IMR-90 (cell line): ENCODE measurements around the gene NR4A1. TPM values are rescaled to one million over a fixed set of nuclear protein-coding genes. Genes with fewer than 3 reads are reported as not detected.

Experiments used
- ATAC-seq: fragments of 200-7000 bp; cut with Tn5 transposase; 2 replicates; pipeline ENCODE4 v1.9.1; 2020; ENCODE audit warnings: low read depth, mild to moderate bottlenecking, moderate library complexity
- BruUV-seq: library from RNA; stranded (reverse); fragments of 400-500 nt; replicated peaks from 2 replicates; lab custom pipeline; 2021; lab: Mats Ljungman, UMichigan
- CTCF ChIA-PET: fragments of 300-600 bp; formaldehyde crosslinking; extraction: SDS; loops from one replicate; lab custom pipeline; 2021; ENCODE audit warnings: antibody characterized with exemption; lab: Yijun Ruan, JAX
- POLR2A ChIA-PET: fragments of 300-600 bp; sonication (Branson Sonifier 250); formaldehyde crosslinking; loops from one replicate; lab custom pipeline; 2022; ENCODE audit warnings: antibody characterized with exemption; ENCODE audit not compliant: unreplicated experiment; lab: Charles Lee
- DNase-seq: peaks from one replicate; pipeline ENCODE4 v3.0.0; 2013
- H2AFZ ChIP-seq: replicated peaks from 2 replicates; pipeline ENCODE3; 2013; ENCODE audit warnings: low read length, mild to moderate bottlenecking; ENCODE audit not compliant: poor library complexity
- H2AK5ac ChIP-seq: 2 replicates; pipeline ENCODE4 v1.6.1; 2013; ENCODE audit warnings: low read depth, low read length, inconsistent platforms
- H2AK9ac ChIP-seq: replicated peaks from 2 replicates; pipeline ENCODE3; 2013; ENCODE audit warnings: mild to moderate bottlenecking, low read depth, low read length, moderate library complexity; ENCODE audit not compliant: poor library complexity
- H2BK120ac ChIP-seq: 2 replicates; pipeline ENCODE4 v1.6.1; 2013; ENCODE audit warnings: low read depth, low read length, inconsistent platforms
- H2BK15ac ChIP-seq: 3 replicates; pipeline ENCODE4 v1.6.1; 2013; ENCODE audit warnings: low read depth, low read length, inconsistent platforms
- H2BK20ac ChIP-seq: 2 replicates; pipeline ENCODE4 v1.6.1; 2013; ENCODE audit warnings: low read depth, mild to moderate bottlenecking, inconsistent platforms, low read length, moderate library complexity
- H2BK5ac ChIP-seq: 2 replicates; pipeline ENCODE4 v1.6.1; 2013; ENCODE audit warnings: mild to moderate bottlenecking, low read depth, low read length, inconsistent platforms; ENCODE audit not compliant: poor library complexity, severe bottlenecking
- H3K14ac ChIP-seq: replicated peaks from 2 replicates; pipeline ENCODE4 v1.6.1; 2013; ENCODE audit warnings: low read depth, low read length, inconsistent platforms
- H3K18ac ChIP-seq: 2 replicates; pipeline ENCODE4 v1.6.1; 2013; ENCODE audit warnings: low read depth, low read length, control low read depth
- H3K23ac ChIP-seq: 2 replicates; pipeline ENCODE4 v1.6.1; 2013; ENCODE audit warnings: low read depth, low read length, inconsistent platforms
- H3K27ac ChIP-seq: 2 replicates; pipeline ENCODE4 v1.5.1; 2013; ENCODE audit warnings: mild to moderate bottlenecking, control low read depth, low read length; ENCODE audit not compliant: insufficient read depth
- H3K27me3 ChIP-seq: 2 replicates; pipeline ENCODE4 v1.6.1; 2013; ENCODE audit warnings: low read length; ENCODE audit not compliant: control insufficient read depth, insufficient read depth
- H3K36me3 ChIP-seq: 2 replicates; pipeline ENCODE4 v1.6.1; 2013; ENCODE audit warnings: low read length, mixed read lengths; ENCODE audit not compliant: control insufficient read depth, insufficient read depth
- H3K4ac ChIP-seq: 2 replicates; pipeline ENCODE4 v1.6.1; 2013; ENCODE audit warnings: low read depth, low read length, inconsistent platforms
- H3K4me1 ChIP-seq: 2 replicates; pipeline ENCODE4 v1.6.1; 2013; ENCODE audit warnings: low read length, mixed read lengths; ENCODE audit not compliant: control insufficient read depth, insufficient read depth
- H3K4me2 ChIP-seq: 2 replicates; pipeline ENCODE4 v1.6.1; 2013; ENCODE audit warnings: low read depth, mild to moderate bottlenecking, control low read depth, low read length, moderate library complexity
- H3K4me3 ChIP-seq: 2 replicates; pipeline ENCODE4 v1.5.1; 2013; ENCODE audit warnings: low read depth, mild to moderate bottlenecking, control low read depth, low read length, moderate library complexity; ENCODE audit not compliant: insufficient read depth
- H3K56ac ChIP-seq: 2 replicates; pipeline ENCODE4 v1.6.1; 2013; ENCODE audit warnings: low read length, inconsistent platforms; ENCODE audit not compliant: insufficient read depth; ENCODE audit errors: extremely low read depth
- H3K79me1 ChIP-seq, 2 experiments: 2 replicates each; pipeline ENCODE4 v1.6.1; 2013; ENCODE audit warnings: low read length in 2 of 2, inconsistent platforms in 1 of 2, low read depth in 1 of 2
- H3K9ac ChIP-seq: 2 replicates; pipeline ENCODE4 v1.6.1; 2013; ENCODE audit warnings: low read depth, low read length, control low read depth
- H3K9me1 ChIP-seq: 2 replicates; pipeline ENCODE4 v1.6.1; 2013; ENCODE audit warnings: low read length, inconsistent platforms; ENCODE audit not compliant: insufficient read depth
- H3K9me3 ChIP-seq: 2 replicates; pipeline ENCODE4 v1.6.1; 2013; ENCODE audit warnings: low read length; ENCODE audit not compliant: control insufficient read depth, insufficient read depth
- H4K20me1 ChIP-seq: 2 replicates; pipeline ENCODE4 v1.6.1; 2013; ENCODE audit warnings: low read length, inconsistent platforms; ENCODE audit not compliant: insufficient read depth
- H4K5ac ChIP-seq: 2 replicates; pipeline ENCODE4 v1.6.1; 2013; ENCODE audit warnings: mild to moderate bottlenecking, low read depth, low read length, control low read depth
- H4K8ac ChIP-seq, 2 experiments: 2 replicates each; pipeline ENCODE4 v1.6.1; 2013; ENCODE audit warnings: low read depth in 2 of 2, low read length in 2 of 2, control low read depth in 1 of 2, inconsistent platforms in 1 of 2
- H4K91ac ChIP-seq: 2 replicates; pipeline ENCODE4 v1.6.1; 2013; ENCODE audit warnings: low read depth, low read length, inconsistent platforms; ENCODE audit not compliant: insufficient read depth
- BHLHE40 ChIP-seq: fragments of 150-350 bp; IDR thresholded peaks from 2 replicates; pipeline ENCODE4 v1.6.1; 2016; ENCODE audit warnings: mild to moderate bottlenecking, low read depth, low read length
- CEBPB ChIP-seq: IDR thresholded peaks from 2 replicates; pipeline ENCODE4 v1.6.1; 2012; ENCODE audit warnings: low read depth, low read length, improper control_type of control experiment
- MAZ ChIP-seq: IDR thresholded peaks from 2 replicates; pipeline ENCODE4 v1.6.1; 2012; ENCODE audit warnings: low read depth, mild to moderate bottlenecking, low read length, improper control_type of control experiment, moderate library complexity, borderline replicate concordance
- POLR2A ChIP-seq: IDR thresholded peaks from 2 replicates; pipeline ENCODE4 v1.6.1; 2012; ENCODE audit warnings: mild to moderate bottlenecking, low read depth, low read length
- WGBS, 2 experiments: methylation state at CpG; one replicate each; pipeline versions ENCODE4 v1.1.5 to v1.1.7; 2013; ENCODE audit warnings: missing lambda C conversion rate in 2 of 2; ENCODE audit not compliant: insufficient read length in 1 of 2; ENCODE audit errors: extremely low coverage in 2 of 2; 5-methylcytosine and 5-hydroxymethylcytosine counted together
- dilution Hi-C: fragments of 300-500 bp; cut with HindIII; formaldehyde crosslinking; loops from one replicate; pipeline ENCODE4 v1.14.3; 2018; ENCODE audit warnings: low sequenced_read_pairs; ENCODE audit not compliant: unreplicated experiment
- in situ Hi-C: fragments of 300-500 bp; cut with MboI; formaldehyde crosslinking; loops from 3 replicates; pipeline ENCODE4 v1.14.3; 2019; ENCODE audit warnings: low sequenced_read_pairs, inconsistent platforms, mixed read lengths
- intact Hi-C: fragments of 100-400 bp; cut with micrococcal nuclease; formaldehyde crosslinking; loops from 2 replicates; pipeline ENCODE4 v1.10.0; 2022
- polyA plus RNA-seq, 3 experiments: library from polyadenylated mRNA; depleted of rRNA; stranded (reverse); fragments of >200 nt; gene quantifications; 2 replicates each; pipeline ENCODE4 v1.2.3, GENCODE V29; 2012; ENCODE audit warnings: low replicate concordance in 1 of 3
- total RNA-seq: library from RNA; depleted of rRNA; stranded (reverse); fragments of >200 nt; gene quantifications from 2 replicates; pipeline ENCODE4 v1.2.3, GENCODE V29; 2012
- TF ChIP-seq, protein P1 (sequence below): fragments of 150-350 bp; IDR thresholded peaks from 2 replicates; pipeline ENCODE4 v1.6.1; 2017; ENCODE audit warnings: mild to moderate bottlenecking, antibody characterized with exemption, low read length, low read depth
- TF ChIP-seq, protein P2 (sequence below): fragments of 150-350 bp; IDR thresholded peaks from 2 replicates; pipeline ENCODE4 v1.6.1; 2016; ENCODE audit warnings: low read depth, mild to moderate bottlenecking, low read length, moderate library complexity, borderline replicate concordance
- TF ChIP-seq, protein P3 (sequence below): conservative IDR thresholded peaks from 2 replicates; pipeline ENCODE4 v1.5.1; 2012; ENCODE audit warnings: mild to moderate bottlenecking, low read depth, low read length, improper control_type of control experiment

NR4A1 gene
- total and polyA plus RNA-seq, 2 of the 4 experiments (the other 2 are of a cell fraction), result 6.6 to 34.1 TPM

DNA sequence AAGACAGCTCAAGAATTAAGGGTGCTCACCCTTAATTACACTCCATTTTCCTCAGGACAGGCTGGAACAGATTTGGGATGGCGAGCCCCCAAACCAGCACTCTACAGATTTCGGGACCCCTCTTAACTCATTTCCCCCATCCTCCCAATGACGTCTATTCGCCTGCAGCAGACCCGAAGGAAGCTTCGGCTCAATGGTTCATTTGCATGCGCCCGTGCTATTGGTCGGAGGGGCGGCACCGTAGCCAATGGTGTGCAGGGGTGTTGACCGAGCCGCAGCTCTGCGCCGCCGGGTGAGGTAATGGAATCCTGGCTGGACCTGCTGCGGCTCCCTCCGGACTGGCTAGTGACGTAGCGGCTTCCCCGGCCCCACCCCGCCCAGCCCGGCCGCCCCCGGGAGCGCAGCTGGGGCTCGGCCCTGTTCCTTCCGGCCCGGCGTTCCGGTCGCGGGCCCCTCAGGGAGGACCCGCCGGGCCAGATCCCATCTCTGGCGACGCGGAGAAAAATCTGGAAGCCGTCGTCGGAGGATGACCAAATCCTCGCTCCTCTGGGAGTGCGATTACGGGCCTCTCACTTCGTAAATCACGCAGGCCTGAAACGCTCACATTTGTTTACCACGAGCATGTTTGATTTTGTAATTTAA is 18.3 kb upstream of the NR4A1 start:
- peak; percentile 97 for ATAC-seq
- H3K27me3 ChIP-seq, result no peaks in the 10 kb centered on the region
- H3K56ac ChIP-seq, result peak overlapping the region; percentile 53
- peak overlapping the region; percentile 77 for H2AK9ac ChIP-seq
- no peaks in the 10 kb centered on the region for H4K20me1 ChIP-seq
- peak overlapping the region; percentile 65 for H3K9ac ChIP-seq
- H3K14ac ChIP-seq, result peak overlapping the region; percentile 39
- peak overlapping the region; percentile 64; the same call in 1 of the 2 replicates for H2BK120ac ChIP-seq
- WGBS, 2 experiments, result 1% methylated on average over 30 of the region's 48 CpGs; no CpG with 5 or more reads in 1 of the 2 experiments
- H3K27ac ChIP-seq, result peak overlapping the region; percentile 77
- H4K5ac ChIP-seq, result peak overlapping the region; percentile 72
- in situ Hi-C loops (no loop called here), intact Hi-C loops (loop anchor here (2.0 kb wide), 2 partner anchors 38 to 50 kb away; no protein-coding TSS in a partner anchor), dilution Hi-C loops (no loop called here)
- peak overlapping the region; percentile 70 for H3K18ac ChIP-seq
- ChIA-PET CTCF (interaction anchor here (0.6 to 1.6 kb wide), 6 partner anchors 9 to 50 kb away, joined by 3 to 9 read pairs (median 4); partner anchors contain the start of gene NR4A1), POLR2A (interaction anchor here (0.6 to 1.2 kb wide), 5 partner anchors 15 to 974 kb away, joined by 3 to 12 read pairs (median 3); partner anchors contain the start of gene NR4A1)
- peak overlapping the region; percentile 65 for H2BK5ac ChIP-seq
- H3K9me3 ChIP-seq, result no peaks in the 10 kb centered on the region
- H3K4me2 ChIP-seq, result peak overlapping the region; percentile 80
- H2BK15ac ChIP-seq, result 0 out of 3 replicates have a peak overlapping the region, but pooled peaks have one; percentile 41
- peak overlapping the region; percentile 93 for H2AFZ ChIP-seq
- TF ChIP-seq POLR2A (peak; percentile 86), MAZ (peak; percentile 90), BHLHE40 (0 out of 2 replicates have a peak, but pooled peaks have one; percentile 2), CEBPB (0 out of 2 replicates have a peak, but pooled peaks have one; percentile 4)
- TF ChIP-seq, protein P1, sequence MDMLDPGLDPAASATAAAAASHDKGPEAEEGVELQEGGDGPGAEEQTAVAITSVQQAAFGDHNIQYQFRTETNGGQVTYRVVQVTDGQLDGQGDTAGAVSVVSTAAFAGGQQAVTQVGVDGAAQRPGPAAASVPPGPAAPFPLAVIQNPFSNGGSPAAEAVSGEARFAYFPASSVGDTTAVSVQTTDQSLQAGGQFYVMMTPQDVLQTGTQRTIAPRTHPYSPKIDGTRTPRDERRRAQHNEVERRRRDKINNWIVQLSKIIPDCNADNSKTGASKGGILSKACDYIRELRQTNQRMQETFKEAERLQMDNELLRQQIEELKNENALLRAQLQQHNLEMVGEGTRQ, result 0 out of 2 replicates have a peak, but pooled peaks have one; percentile 7
- TF ChIP-seq, protein P2, sequence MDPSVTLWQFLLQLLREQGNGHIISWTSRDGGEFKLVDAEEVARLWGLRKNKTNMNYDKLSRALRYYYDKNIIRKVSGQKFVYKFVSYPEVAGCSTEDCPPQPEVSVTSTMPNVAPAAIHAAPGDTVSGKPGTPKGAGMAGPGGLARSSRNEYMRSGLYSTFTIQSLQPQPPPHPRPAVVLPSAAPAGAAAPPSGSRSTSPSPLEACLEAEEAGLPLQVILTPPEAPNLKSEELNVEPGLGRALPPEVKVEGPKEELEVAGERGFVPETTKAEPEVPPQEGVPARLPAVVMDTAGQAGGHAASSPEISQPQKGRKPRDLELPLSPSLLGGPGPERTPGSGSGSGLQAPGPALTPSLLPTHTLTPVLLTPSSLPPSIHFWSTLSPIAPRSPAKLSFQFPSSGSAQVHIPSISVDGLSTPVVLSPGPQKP, result no peak
- TF ChIP-seq, protein P3, sequence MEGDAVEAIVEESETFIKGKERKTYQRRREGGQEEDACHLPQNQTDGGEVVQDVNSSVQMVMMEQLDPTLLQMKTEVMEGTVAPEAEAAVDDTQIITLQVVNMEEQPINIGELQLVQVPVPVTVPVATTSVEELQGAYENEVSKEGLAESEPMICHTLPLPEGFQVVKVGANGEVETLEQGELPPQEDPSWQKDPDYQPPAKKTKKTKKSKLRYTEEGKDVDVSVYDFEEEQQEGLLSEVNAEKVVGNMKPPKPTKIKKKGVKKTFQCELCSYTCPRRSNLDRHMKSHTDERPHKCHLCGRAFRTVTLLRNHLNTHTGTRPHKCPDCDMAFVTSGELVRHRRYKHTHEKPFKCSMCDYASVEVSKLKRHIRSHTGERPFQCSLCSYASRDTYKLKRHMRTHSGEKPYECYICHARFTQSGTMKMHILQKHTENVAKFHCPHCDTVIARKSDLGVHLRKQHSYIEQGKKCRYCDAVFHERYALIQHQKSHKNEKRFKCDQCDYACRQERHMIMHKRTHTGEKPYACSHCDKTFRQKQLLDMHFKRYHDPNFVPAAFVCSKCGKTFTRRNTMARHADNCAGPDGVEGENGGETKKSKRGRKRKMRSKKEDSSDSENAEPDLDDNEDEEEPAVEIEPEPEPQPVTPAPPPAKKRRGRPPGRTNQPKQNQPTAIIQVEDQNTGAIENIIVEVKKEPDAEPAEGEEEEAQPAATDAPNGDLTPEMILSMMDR, result no peak
- H2AK5ac ChIP-seq, result no peak overlapping the region; the same call in 1 of the 2 replicates
- peak; percentile 98 for DNase-seq
- peak overlapping the region; percentile 84 for H3K4ac ChIP-seq
- peaks cover 0 to 15% of the 10 kb centered on the region in 2 experiments; a peak in 2 of 4 replicates for H3K79me1 ChIP-seq
- H3K4me1 ChIP-seq, result peaks cover 8% of the 10 kb centered on the region
- no TSS peak for BruUV-seq
- peaks cover 2% of the 10 kb centered on the region for H3K9me1 ChIP-seq
- 0 out of 2 replicates have a peak overlapping the region, but pooled peaks have one; percentile 12 for H2BK20ac ChIP-seq
- no peaks in the 10 kb centered on the region for H3K36me3 ChIP-seq
- H4K91ac ChIP-seq, result peak overlapping the region; percentile 67
- peak overlapping the region; percentile 51 for H3K4me3 ChIP-seq
- peak overlapping the region; percentile 8 for H3K23ac ChIP-seq
- peak overlapping the region; percentile 70 to 87 for H4K8ac ChIP-seq
